NOMO-1 treated with DMSO at 0.1 percent for 48 hours (cell line): ENCODE data around the gene RBM8A.
A peak's percentile ranks its signal among the peaks of the same experiment; 100 is the strongest.

Experiments used
- DNase-seq: peaks from one replicate; lab custom pipeline; 2025; ENCODE audit not compliant: unreplicated experiment; lab: John Stamatoyannopoulos, UW

RBM8A gene

DNA sequence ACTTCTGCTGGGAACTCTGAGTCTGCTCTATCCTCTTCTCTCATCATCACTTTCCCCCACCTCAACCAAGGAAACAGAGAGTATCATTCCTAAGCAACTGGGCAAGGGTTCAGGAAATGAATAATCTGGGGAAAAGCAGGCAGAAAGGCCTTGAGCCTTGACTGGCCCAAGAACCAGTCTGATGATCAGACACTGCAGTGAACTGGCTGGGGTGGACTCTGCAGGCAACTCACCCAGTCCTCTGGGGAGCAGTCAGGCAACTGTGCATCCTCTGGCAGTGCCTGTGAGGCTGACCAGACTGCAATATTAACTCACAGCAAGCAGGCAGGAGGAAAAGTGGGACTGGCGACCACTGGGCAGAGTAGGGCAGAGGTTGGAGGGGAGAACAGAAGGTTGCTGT lies 42.6 kb downstream of the RBM8A start:
- DNase-seq, result no peak

DNA sequence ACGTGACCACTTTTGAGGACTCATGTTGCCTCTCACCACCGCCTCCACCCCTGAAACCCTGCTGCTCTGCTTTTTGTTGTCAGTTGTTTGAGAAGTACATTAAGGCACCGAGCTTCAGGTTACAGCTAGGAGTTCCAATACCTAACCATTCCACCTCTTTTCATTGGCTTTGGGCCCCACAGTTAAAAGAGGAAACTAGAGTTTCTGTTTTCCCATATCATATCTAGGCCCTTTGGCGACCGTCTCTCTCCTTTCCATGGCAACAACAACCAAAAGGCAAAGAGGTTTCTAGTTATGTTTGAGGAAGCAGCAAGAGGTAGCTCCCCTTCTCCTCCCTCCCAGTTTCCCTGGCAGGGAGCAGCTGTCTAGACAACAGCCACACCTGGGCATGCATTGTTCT lies 47.5 kb downstream of the RBM8A start:
- no peak for DNase-seq

DNA sequence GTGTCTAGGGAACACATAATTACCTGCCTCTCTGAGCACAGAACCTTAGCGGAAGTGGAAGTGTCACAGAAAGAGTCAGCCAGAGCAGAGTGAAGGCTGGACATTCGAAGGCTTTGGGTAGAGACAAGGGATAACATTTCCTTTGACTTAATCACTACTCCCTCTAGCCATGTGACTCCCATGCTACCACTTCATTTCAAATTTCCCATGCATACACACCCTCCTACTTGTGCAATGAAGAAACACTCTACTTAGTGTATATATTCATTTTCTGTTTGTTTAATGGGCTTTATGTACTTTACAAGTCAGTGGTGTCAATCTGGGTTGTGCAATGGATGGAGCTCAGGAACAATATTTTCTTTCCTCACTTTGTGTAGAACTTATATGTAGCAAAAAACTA lies 48.6 kb downstream of the RBM8A start:
- no peak for DNase-seq

DNA sequence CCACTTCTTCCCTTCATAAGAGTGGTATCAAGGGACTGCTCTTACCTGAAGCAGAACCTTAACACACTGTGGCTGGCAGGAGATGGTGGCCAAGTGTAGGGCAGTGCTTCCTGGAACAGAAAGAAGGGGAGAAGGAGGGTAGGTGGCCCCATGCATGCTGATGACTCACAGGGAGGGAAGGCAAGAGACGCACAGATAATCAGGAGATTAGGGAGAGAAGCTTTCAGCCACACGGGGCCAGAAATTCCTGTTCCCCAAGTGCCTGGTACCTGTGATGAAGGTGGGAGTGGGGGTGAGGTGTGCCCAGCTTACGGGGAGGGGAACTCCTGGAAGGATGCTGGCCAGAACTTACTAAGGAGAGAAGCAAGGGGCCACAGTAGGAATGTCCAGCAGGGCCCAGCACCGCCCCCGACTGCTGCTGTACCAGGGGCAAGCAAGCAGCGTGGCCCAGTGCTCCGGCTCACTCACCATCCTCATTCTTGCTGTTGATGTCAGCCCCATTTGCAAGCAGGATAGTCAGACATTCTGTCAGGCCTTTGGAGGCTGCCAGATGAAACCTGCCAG lies 49.3 kb downstream of the RBM8A start:
- no peak for DNase-seq

DNA sequence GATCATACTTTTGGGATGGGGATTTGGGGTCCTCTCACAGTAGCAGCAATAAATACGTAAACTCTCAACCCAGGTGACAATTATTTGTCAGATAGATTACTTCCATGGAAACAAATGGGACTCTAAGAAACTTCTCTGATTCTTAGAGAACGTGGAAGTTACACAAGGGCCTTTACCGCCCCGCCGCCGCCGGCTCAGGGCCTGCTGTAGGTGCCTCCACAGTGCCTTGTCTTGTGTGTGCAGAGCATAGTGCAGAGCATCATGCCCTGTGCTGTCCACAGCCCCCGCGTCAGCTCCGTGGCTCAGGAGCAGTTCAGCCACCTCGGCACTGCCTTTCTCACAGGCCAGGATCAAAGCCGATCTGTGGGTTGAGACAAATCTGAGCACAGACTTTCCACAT lies 52.6 kb downstream of the RBM8A start:
- no peak for DNase-seq

DNA sequence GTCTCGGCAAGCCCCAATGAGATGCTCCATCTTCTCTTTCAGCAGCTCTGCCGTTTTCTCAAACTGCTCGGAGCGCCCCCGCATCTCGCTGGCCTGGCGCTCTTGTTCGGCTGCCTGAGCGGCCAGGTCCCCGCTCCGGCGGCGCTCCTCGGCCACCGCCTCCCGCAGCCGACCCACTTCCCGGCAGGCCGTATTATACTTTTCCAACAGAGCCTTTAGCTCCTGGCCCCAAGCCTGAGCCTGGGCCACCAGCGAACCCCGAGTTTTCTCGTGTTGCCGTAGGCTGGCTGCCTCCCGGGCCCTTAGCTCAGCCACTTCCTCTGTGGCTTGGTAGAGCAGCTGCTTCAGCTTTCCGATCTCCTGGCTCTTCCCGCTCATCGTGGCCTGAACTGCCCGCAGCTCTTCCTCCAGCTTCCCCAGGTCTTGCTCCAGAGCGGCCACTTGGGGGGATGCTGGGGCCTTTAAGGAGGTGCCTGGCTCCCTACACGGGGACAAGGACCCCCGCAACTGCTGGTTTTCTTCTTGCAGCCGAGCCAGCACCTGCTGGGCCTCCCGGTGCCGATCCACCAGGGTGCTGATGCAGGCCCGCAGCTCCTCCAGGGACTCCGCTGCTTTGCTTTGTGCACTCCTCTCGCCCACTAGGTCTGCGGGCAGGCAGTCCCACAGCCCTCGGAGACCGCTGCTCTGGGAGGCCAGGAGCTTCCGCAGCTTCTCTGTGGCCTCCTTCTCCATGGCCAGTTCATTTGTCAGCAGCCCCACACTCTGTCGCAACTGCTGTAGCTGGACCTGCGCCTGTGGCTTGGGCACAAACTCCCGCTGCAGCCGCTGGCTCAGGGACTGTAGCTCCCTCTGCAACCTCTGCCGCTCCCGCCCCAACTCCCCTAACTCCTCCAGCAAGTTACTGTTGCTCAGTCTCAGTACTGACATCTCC lies 55.0 kb downstream of the RBM8A start:
- peak; percentile 54 for DNase-seq
